HepG2 (cell line): Measurements from ENCODE around the gene TARBP2. TPM values are rescaled to one million over a fixed set of nuclear protein-coding genes. Genes with fewer than 3 reads are reported as not detected.

Experiments used
- BATF2 ChIP-seq: sonication (generic); formaldehyde crosslinking; IDR thresholded peaks from 2 replicates; pipeline ENCODE4 v1.8.0; 2022; ENCODE audit warnings: mild to moderate bottlenecking, missing genetic modification reagents, moderate library complexity
- CREB1 ChIP-seq, 2 experiments: fragments of 450-650 bp in 1 of 2; IDR thresholded peaks; 2 replicates each; pipeline ENCODE4 v1.6.1; 2016 to 2017; ENCODE audit warnings: control low read depth in 1 of 2, mild to moderate bottlenecking in 1 of 2, missing compliant biosample characterization in 1 of 2, missing genetic modification characterization in 1 of 2
- CSRNP1 ChIP-seq: sonication (generic); formaldehyde crosslinking; IDR thresholded peaks from 2 replicates; pipeline ENCODE4 v1.8.1; 2023; ENCODE audit warnings: mild to moderate bottlenecking, missing genetic modification reagents
- FOXK1 ChIP-seq: sonication (generic); formaldehyde crosslinking; IDR thresholded peaks from 2 replicates; pipeline ENCODE4 v1.4.0; 2020; ENCODE audit warnings: low read depth, missing genetic modification reagents, borderline replicate concordance
- JUN ChIP-seq: sonication (generic); formaldehyde crosslinking; IDR thresholded peaks from 2 replicates; pipeline ENCODE4 v1.4.0; 2020; ENCODE audit warnings: mild to moderate bottlenecking, missing genetic modification reagents
- KDM4B ChIP-seq: sonication (generic); formaldehyde crosslinking; IDR thresholded peaks from 2 replicates; pipeline ENCODE4 v1.4.0; 2020; ENCODE audit warnings: missing genetic modification reagents
- SMARCC2 ChIP-seq: fragments of 450-650 bp; IDR thresholded peaks from 2 replicates; pipeline ENCODE4 v1.6.1; 2017; ENCODE audit warnings: antibody characterized with exemption, mild to moderate bottlenecking
- TCF12 ChIP-seq, 2 experiments: fragments of 450-650 bp in 1 of 2; sonication (generic) in 1 of 2; formaldehyde crosslinking in 1 of 2; IDR thresholded peaks; 2 replicates each; pipeline versions ENCODE4 v1.6.1 to v1.8.0; 2017 to 2022; ENCODE audit warnings: antibody characterized with exemption in 1 of 2, mild to moderate bottlenecking in 1 of 2, missing genetic modification reagents in 1 of 2, moderate library complexity in 1 of 2
- TFDP1 ChIP-seq: IDR thresholded peaks from 2 replicates; pipeline ENCODE4 v1.6.1; 2016; ENCODE audit warnings: missing compliant biosample characterization, missing genetic modification reagents, borderline replicate concordance
- YEATS4 ChIP-seq: sonication (generic); formaldehyde crosslinking; IDR thresholded peaks from 2 replicates; pipeline ENCODE4 v1.4.0; 2020; ENCODE audit warnings: missing genetic modification reagents, borderline replicate concordance
- YY1 ChIP-seq: IDR thresholded peaks from 2 replicates; pipeline ENCODE4 v1.6.1; 2011; ENCODE audit warnings: low read length, low read depth, moderate library complexity, mild to moderate bottlenecking; ENCODE audit not compliant: insufficient read depth, insufficient replicate concordance
- ZBTB20 ChIP-seq: sonication (generic); formaldehyde crosslinking; IDR thresholded peaks from 2 replicates; pipeline ENCODE4 v1.8.1; 2023; ENCODE audit warnings: missing genetic modification reagents, low read depth, mild to moderate bottlenecking, borderline replicate concordance
- ZNF12 ChIP-seq: sonication (generic); formaldehyde crosslinking; IDR thresholded peaks from 2 replicates; pipeline ENCODE4 v1.5.0; 2020; ENCODE audit warnings: missing genetic modification reagents
- ZNF256 ChIP-seq: sonication (generic); formaldehyde crosslinking; conservative IDR thresholded peaks from 2 replicates; pipeline ENCODE4 v1.4.0; 2020; ENCODE audit warnings: missing genetic modification reagents
- ZNF280B ChIP-seq: sonication (generic); formaldehyde crosslinking; IDR thresholded peaks from 2 replicates; pipeline ENCODE4 v1.5.0; 2020; ENCODE audit warnings: missing genetic modification reagents, mild to moderate bottlenecking, borderline replicate concordance
- ZNF574 ChIP-seq: sonication (generic); formaldehyde crosslinking; IDR thresholded peaks from 2 replicates; pipeline ENCODE4 v1.4.0; 2020; ENCODE audit warnings: missing genetic modification reagents
- ZNF7 ChIP-seq: IDR thresholded peaks from 2 replicates; pipeline ENCODE4 v1.6.1; 2016; ENCODE audit warnings: missing biosample characterization, missing genetic modification reagents
- ZNF746 ChIP-seq: sonication (generic); formaldehyde crosslinking; IDR thresholded peaks from 2 replicates; pipeline ENCODE4 v1.8.0; 2022; ENCODE audit warnings: mild to moderate bottlenecking, missing genetic modification reagents
- polyA plus RNA-seq, 8 experiments: library from polyadenylated mRNA; depleted of rRNA in 3 of 8; stranded (reverse) in 7 of 8; unstranded in 1 of 8; fragments of >200 nt; fragmentation: Illumina TruSeq in 4 of 8; extraction: Trizol in 4 of 8; gene quantifications; 2 replicates each; pipeline versions ENCODE4 v1.2.1 to v1.2.3, GENCODE V29; 2011 to 2016; ENCODE audit warnings: low read depth in 4 of 8, missing spikeins in 1 of 8, mixed read lengths in 1 of 8; ENCODE audit not compliant: insufficient read depth in 1 of 8
- total RNA-seq, 5 experiments: library from RNA; depleted of rRNA; stranded (reverse); fragments of >200 nt; fragmentation: Illumina TruSeq; extraction: Trizol; gene quantifications; 2 replicates each; pipeline ENCODE4 v1.2.3, GENCODE V29; 2016; ENCODE audit warnings: low read depth in 1 of 5

TARBP2 gene
- total and polyA plus RNA-seq, 2 of the 13 experiments (the other 11 are each of a cell fraction or from before 2014, with no cell fraction given), result 47.0 to 55.5 TPM

- TF ChIP-seq JUN (CRISPR knock-in tag) (no peak), TFDP1 (CRISPR knock-in tag) (peak; percentile 49; the same call in 1 of the 2 replicates), YEATS4 (CRISPR knock-in tag) (peak; percentile 88), CREB1 (IDR thresholded peaks at IDR 0.05) (0 out of 2 replicates have a peak, but pooled peaks have one; percentile 2), CREB1 (CRISPR knock-in tag; IDR thresholded peaks at IDR 0.05) (no peak), SMARCC2 (no peak), ZNF574 (CRISPR knock-in tag) (peak; percentile 78), KDM4B (CRISPR knock-in tag) (0 out of 2 replicates have a peak, but pooled peaks have one; percentile 42), TCF12 (IDR thresholded peaks at IDR 0.05) (no peak), TCF12 (CRISPR knock-in tag; IDR thresholded peaks at IDR 0.05) (no peak), ZNF280B (CRISPR knock-in tag) (0 out of 2 replicates have a peak, but pooled peaks have one; percentile 32), ZNF7 (CRISPR knock-in tag) (peak; percentile 47; the same call in 1 of the 2 replicates), FOXK1 (peak; percentile 49; the same call in 1 of the 2 replicates), YY1 (peak; percentile 53), ZBTB20 (CRISPR knock-in tag) (peak; percentile 44; the same call in 1 of the 2 replicates), ZNF12 (peak; percentile 55; the same call in 1 of the 2 replicates), ZNF256 (0 out of 2 replicates have a peak, but pooled peaks have one; percentile 30), BATF2 (no peak), ZNF746 (peak; percentile 59; the same call in 1 of the 2 replicates), CSRNP1 (CRISPR knock-in tag) (peak; percentile 77; the same call in 1 of the 2 replicates)
Observed at GRCh38 chr12:53452159-53453077, 48.7 kb upstream of the TARBP2 start (continued).
